Measurements from ENCODE around the gene PRKAR2A. TPM values are rescaled to one million over a fixed set of nuclear protein-coding genes. Genes with fewer than 3 reads are reported as not detected.
"Not testable (repeated sequence)": the region's sequence is repeated elsewhere in the genome, so short reads cannot be mapped to it uniquely, and the experiment has no call there.

PRKAR2A gene
- total RNA-seq, 2 experiments from 2014 or later, result 47.4 to 48.3 TPM

- no peaks in the 10 kb centered on the region for H3K27me3 ChIP-seq (ENCODE audit: control insufficient read depth in 1 of 2, insufficient read depth in 2 of 2, low read length in 2 of 2)
- no peaks in the 10 kb centered on the region for H3K36me3 ChIP-seq (ENCODE audit: insufficient read depth, low read length)
- H3K36me3 Mint-ChIP-seq (ENCODE audit: low read depth), result no peaks in the 10 kb centered on the region
- no peak overlapping the region for H3K27ac ChIP-seq (ENCODE audit: low read depth in 1 of 2, low read length in 2 of 2)
- DNase-seq (no peak), ATAC-seq (ENCODE audit: poor library complexity) (no peak)
- no peaks in the 10 kb centered on the region for H3K9me3 Mint-ChIP-seq
- H3K4me3 ChIP-seq (ENCODE audit: low read length), result no peak overlapping the region
- intact Hi-C loops (cut with DNase I, micrococcal nuclease), result no loop called here
- no peaks in the 10 kb centered on the region for H3K9me3 ChIP-seq (ENCODE audit: control insufficient read depth in 1 of 2, insufficient read depth in 1 of 2, low read length in 2 of 2)
- H3K27me3 Mint-ChIP-seq, result no peaks in the 10 kb centered on the region
- POLR2A ChIA-PET, result interaction anchor here (0.9 kb wide), 1 partner anchor 22 kb away, joined by 4 read pairs; the partner anchor contains the start of gene IP6K2
- TF ChIP-seq, protein P1, sequence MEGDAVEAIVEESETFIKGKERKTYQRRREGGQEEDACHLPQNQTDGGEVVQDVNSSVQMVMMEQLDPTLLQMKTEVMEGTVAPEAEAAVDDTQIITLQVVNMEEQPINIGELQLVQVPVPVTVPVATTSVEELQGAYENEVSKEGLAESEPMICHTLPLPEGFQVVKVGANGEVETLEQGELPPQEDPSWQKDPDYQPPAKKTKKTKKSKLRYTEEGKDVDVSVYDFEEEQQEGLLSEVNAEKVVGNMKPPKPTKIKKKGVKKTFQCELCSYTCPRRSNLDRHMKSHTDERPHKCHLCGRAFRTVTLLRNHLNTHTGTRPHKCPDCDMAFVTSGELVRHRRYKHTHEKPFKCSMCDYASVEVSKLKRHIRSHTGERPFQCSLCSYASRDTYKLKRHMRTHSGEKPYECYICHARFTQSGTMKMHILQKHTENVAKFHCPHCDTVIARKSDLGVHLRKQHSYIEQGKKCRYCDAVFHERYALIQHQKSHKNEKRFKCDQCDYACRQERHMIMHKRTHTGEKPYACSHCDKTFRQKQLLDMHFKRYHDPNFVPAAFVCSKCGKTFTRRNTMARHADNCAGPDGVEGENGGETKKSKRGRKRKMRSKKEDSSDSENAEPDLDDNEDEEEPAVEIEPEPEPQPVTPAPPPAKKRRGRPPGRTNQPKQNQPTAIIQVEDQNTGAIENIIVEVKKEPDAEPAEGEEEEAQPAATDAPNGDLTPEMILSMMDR (IDR thresholded peaks at IDR 0.05), result no peak
- no peak overlapping the region for H3K27ac Mint-ChIP-seq
- no peaks in the 10 kb centered on the region for H3K4me1 Mint-ChIP-seq (ENCODE audit: low read depth)
- H3K4me3 Mint-ChIP-seq, result no peak overlapping the region
- CTCF ChIA-PET, result interaction anchor here (0.6 to 1.5 kb wide), 8 partner anchors 9 to 527 kb away, joined by 3 to 6 read pairs (median 4); partner anchors contain the start of genes IP6K2 and NCKIPSD
- peaks cover 6% of the 10 kb centered on the region for H3K4me1 ChIP-seq (ENCODE audit: insufficient read depth, low read length)
Observed at GRCh38 chr3:48739617-48739954, 108.1 kb downstream of the PRKAR2A start.

DNA sequence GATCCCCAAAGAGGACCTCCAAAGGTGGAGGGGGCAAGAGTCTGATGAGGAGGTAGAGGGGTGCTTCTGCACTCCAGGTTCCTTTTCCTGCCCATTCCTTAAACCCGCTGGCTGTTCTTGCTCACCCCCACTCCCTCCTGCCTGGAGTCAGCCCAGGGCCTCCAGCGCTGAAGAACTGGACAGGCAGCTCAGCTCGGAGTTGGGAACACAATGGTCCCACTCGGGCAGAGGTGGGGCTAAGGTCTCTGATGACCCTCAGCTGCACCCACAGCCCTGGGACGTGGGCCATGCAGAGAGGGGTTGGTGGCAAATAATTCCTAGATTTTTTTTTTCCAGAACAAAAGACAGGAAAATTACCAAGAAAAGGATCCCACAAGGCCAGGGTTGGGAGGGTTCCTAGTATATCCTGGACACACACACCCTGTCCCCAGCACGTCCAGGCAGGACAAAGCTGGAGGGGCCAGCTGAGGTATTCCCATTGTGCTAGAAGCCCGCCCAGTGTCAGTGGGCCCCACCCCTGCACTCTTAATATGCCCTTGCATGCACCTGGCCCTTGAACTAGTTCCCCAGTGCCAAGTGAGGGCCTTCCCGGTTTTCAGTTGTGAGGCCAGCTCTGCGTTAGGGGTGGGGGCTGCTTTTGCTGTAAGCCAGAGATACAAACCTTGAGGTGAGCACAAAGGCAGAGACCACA lies 108.6 kb downstream of the PRKAR2A start:
- no peaks in the 10 kb centered on the region for H3K9me3 Mint-ChIP-seq
- intact Hi-C loops (cut with DNase I, micrococcal nuclease), result no loop called here
- H3K27ac Mint-ChIP-seq, result no peak overlapping the region
- TF ChIP-seq, protein P1 (IDR thresholded peaks at IDR 0.05), result no peak
- ChIA-PET POLR2A (interaction anchor here (0.7 kb wide), 1 partner anchor 119 kb away, joined by 5 read pairs; no protein-coding TSS in a partner anchor), CTCF (interaction anchor here (0.6 to 1.5 kb wide), 8 partner anchors 8 to 526 kb away, joined by 3 to 6 read pairs (median 4); partner anchors contain the start of genes IP6K2 and NCKIPSD)
- Histone ChIP-seq H3K4me3 (ENCODE audit: low read length) (no peak overlapping the region), H3K9me3 (ENCODE audit: control insufficient read depth in 1 of 2, insufficient read depth in 1 of 2, low read length in 2 of 2) (no peaks in the 10 kb centered on the region), H3K27me3 (ENCODE audit: control insufficient read depth in 1 of 2, insufficient read depth in 2 of 2, low read length in 2 of 2) (no peaks in the 10 kb centered on the region), H3K27ac (ENCODE audit: low read depth in 1 of 2, low read length in 2 of 2) (no peak overlapping the region), H3K36me3 (ENCODE audit: insufficient read depth, low read length) (no peaks in the 10 kb centered on the region), H3K4me1 (ENCODE audit: insufficient read depth, low read length) (peaks cover 6% of the 10 kb centered on the region)
- H3K4me1 Mint-ChIP-seq (ENCODE audit: low read depth), result no peaks in the 10 kb centered on the region
- DNase-seq, result no peak
- ATAC-seq (ENCODE audit: poor library complexity), result no peak
- no peaks in the 10 kb centered on the region for H3K36me3 Mint-ChIP-seq (ENCODE audit: low read depth)
- no peaks in the 10 kb centered on the region for H3K27me3 Mint-ChIP-seq
- H3K4me3 Mint-ChIP-seq, result no peak overlapping the region

DNA sequence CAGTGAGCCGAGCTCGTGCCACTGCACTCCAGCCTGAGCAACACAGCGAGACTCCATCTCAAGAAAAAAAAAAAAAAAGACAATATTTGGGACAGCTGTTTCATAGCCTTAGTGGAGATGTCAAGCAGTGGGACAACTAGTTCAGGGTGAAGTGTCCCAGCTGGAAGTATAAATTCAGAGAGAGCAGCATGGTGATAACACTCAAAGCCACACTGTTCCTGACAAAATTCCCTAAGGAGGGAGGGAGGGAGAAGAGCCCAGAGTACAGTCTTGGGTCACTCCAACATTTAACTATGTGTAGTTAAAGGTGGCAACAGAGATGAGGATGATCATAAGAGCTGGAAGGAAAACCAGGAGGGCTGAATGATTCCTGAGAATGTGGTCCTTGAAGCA lies 109.5 kb downstream of the PRKAR2A start:
- H3K36me3 ChIP-seq (ENCODE audit: insufficient read depth, low read length), result no peaks in the 10 kb centered on the region
- no peak overlapping the region for H3K4me3 ChIP-seq (ENCODE audit: low read length)
- peaks cover 6% of the 10 kb centered on the region for H3K4me1 ChIP-seq (ENCODE audit: insufficient read depth, low read length)
- ATAC-seq (ENCODE audit: poor library complexity) (no peak), DNase-seq (no peak)
- Mint-ChIP-seq H3K9me3 (no peaks in the 10 kb centered on the region), H3K4me1 (ENCODE audit: low read depth) (no peaks in the 10 kb centered on the region), H3K4me3 (no peak overlapping the region), H3K36me3 (ENCODE audit: low read depth) (no peaks in the 10 kb centered on the region), H3K27ac (no peak overlapping the region), H3K27me3 (no peaks in the 10 kb centered on the region)
- ChIA-PET CTCF (no interaction called here), POLR2A (no interaction called here)
- no peak overlapping the region for H3K27ac ChIP-seq (ENCODE audit: low read depth in 1 of 2, low read length in 2 of 2)
- intact Hi-C loops (cut with DNase I, micrococcal nuclease), result no loop called here
- H3K27me3 ChIP-seq (ENCODE audit: control insufficient read depth in 1 of 2, insufficient read depth in 2 of 2, low read length in 2 of 2), result no peaks in the 10 kb centered on the region
- no peaks in the 10 kb centered on the region for H3K9me3 ChIP-seq (ENCODE audit: control insufficient read depth in 1 of 2, insufficient read depth in 1 of 2, low read length in 2 of 2)
- TF ChIP-seq, protein P1 (IDR thresholded peaks at IDR 0.05), result no peak

DNA sequence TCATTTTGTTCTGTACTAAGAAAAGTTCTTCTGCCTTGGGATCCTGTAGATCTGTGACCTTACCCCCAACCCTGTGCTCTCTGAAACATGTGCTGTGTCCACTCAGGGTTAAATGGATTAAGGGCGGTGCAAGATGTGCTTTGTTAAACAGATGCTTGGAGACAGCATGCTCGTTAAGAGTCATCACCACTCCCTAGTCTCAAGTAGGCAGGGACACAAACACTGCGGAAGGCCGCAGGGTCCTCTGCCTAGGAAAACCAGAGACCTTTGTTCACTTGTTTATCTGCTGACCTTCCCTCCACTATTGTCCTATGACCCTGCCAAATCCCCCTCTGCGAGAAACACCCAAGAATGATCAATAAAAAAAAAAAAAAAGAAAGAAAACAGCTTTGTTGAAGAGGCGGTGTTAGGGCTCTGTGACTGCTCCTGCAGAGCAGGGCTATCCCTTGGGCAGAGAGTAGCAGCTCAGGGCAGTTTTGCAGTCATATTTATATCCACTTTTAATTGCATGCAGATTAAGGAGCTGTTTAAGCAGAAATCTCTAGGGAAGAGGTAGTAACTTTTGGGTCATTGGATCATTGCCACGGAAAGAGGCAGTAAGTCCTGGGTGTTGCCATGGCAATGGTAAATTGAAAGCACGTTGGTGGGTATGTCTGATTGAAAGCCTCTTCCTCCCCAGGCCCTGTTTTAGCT lies 112.5 kb downstream of the PRKAR2A start:
- ATAC-seq (ENCODE audit: poor library complexity); H3K4me1 Mint-ChIP-seq (ENCODE audit: low read depth); H3K4me3 ChIP-seq (ENCODE audit: low read length); DNase-seq; H3K4me1 ChIP-seq (ENCODE audit: insufficient read depth, low read length); H3K36me3 ChIP-seq (ENCODE audit: insufficient read depth, low read length); H3K27me3 ChIP-seq (ENCODE audit: control insufficient read depth in 1 of 2, insufficient read depth in 2 of 2, low read length in 2 of 2); H3K27me3 Mint-ChIP-seq; H3K9me3 Mint-ChIP-seq; H3K36me3 Mint-ChIP-seq (ENCODE audit: low read depth); H3K27ac ChIP-seq (ENCODE audit: low read depth in 1 of 2, low read length in 2 of 2); intact Hi-C loops (cut with DNase I, micrococcal nuclease); H3K27ac Mint-ChIP-seq; H3K9me3 ChIP-seq (ENCODE audit: control insufficient read depth in 1 of 2, insufficient read depth in 1 of 2, low read length in 2 of 2); H3K4me3 Mint-ChIP-seq: not testable (repeated sequence)
- ChIA-PET CTCF (interaction anchor here (0.8 kb wide), 1 partner anchor 287 kb away, joined by 3 read pairs; no protein-coding TSS in a partner anchor), POLR2A (interaction anchor here (0.6 kb wide), 1 partner anchor 217 kb away, joined by 3 read pairs; no protein-coding TSS in a partner anchor)

- H3K36me3 ChIP-seq (ENCODE audit: insufficient read depth, low read length); CTCF ChIA-PET; H3K4me1 ChIP-seq (ENCODE audit: insufficient read depth, low read length); H3K27ac Mint-ChIP-seq; intact Hi-C loops (cut with DNase I, micrococcal nuclease); H3K27me3 ChIP-seq (ENCODE audit: control insufficient read depth in 1 of 2, insufficient read depth in 2 of 2, low read length in 2 of 2); H3K27me3 Mint-ChIP-seq; H3K9me3 ChIP-seq (ENCODE audit: control insufficient read depth in 1 of 2, insufficient read depth in 1 of 2, low read length in 2 of 2); H3K36me3 Mint-ChIP-seq (ENCODE audit: low read depth); DNase-seq; H3K4me3 Mint-ChIP-seq; POLR2A ChIA-PET; H3K27ac ChIP-seq (ENCODE audit: low read depth in 1 of 2, low read length in 2 of 2); ATAC-seq (ENCODE audit: poor library complexity); H3K4me1 Mint-ChIP-seq (ENCODE audit: low read depth); H3K4me3 ChIP-seq (ENCODE audit: low read length); H3K9me3 Mint-ChIP-seq: not testable (repeated sequence)
Observed at GRCh38 chr3:48734541-48734940, 113.1 kb downstream of the PRKAR2A start.
